Neural cell (in vitro differentiated cells): Measurements from ENCODE around the gene TAF8. TPM values are rescaled to one million over a fixed set of nuclear protein-coding genes. Genes with fewer than 3 reads are reported as not detected.

Experiments used
- H2AFZ ChIP-seq: fragments of 200-600, 300-800 bp; sonication (generic), shearing (Covaris generic); 2 replicates; pipeline ENCODE4 v1.6.0; 2014; ENCODE audit warnings: low read depth, mild to moderate bottlenecking, antibody characterized with exemption, low read length, moderate library complexity
- H3F3A ChIP-seq: fragments of 200-600 bp; shearing (Covaris generic); 2 replicates; pipeline ENCODE4 v1.6.1; 2016; ENCODE audit warnings: mild to moderate bottlenecking, moderate library complexity, mixed read lengths, antibody characterized with exemption, low read length; ENCODE audit not compliant: insufficient read depth, poor library complexity, severe bottlenecking
- H3K27ac ChIP-seq: fragments of 200-600, 300-800 bp; sonication (generic), shearing (Covaris generic); 2 replicates; pipeline ENCODE4 v1.5.1; 2014; ENCODE audit warnings: mild to moderate bottlenecking, low read length, moderate library complexity
- H3K27me3 ChIP-seq: fragments of 300-800, 200-600 bp; sonication (generic), shearing (Covaris generic); 2 replicates; pipeline ENCODE4 v1.6.0; 2014; ENCODE audit warnings: mild to moderate bottlenecking, low read depth, low read length, moderate library complexity; ENCODE audit not compliant: insufficient read depth
- H3K36me3 ChIP-seq: fragments of 300-800, 200-600 bp; sonication (generic), shearing (Covaris generic); 2 replicates; pipeline ENCODE4 v1.5.1; 2014; ENCODE audit warnings: mild to moderate bottlenecking, antibody characterized with exemption, low read length, moderate library complexity; ENCODE audit not compliant: insufficient read depth
- H3K4me2 ChIP-seq: fragments of 300-800, 200-600 bp; sonication (generic), shearing (Covaris generic); 2 replicates; pipeline ENCODE4 v1.6.0; 2014; ENCODE audit warnings: mild to moderate bottlenecking, low read length
- H3K4me3 ChIP-seq: fragments of 300-800, 200-600 bp; sonication (generic), shearing (Covaris generic); 2 replicates; pipeline ENCODE4 v1.5.1; 2014; ENCODE audit warnings: mild to moderate bottlenecking, low read length, moderate library complexity
- H3K79me2 ChIP-seq: fragments of 200-600 bp; shearing (Covaris generic); replicated peaks from 2 replicates; pipeline ENCODE4 v1.6.0; 2014; ENCODE audit warnings: mild to moderate bottlenecking, low read length, moderate library complexity; ENCODE audit not compliant: insufficient read depth
- H3K9ac ChIP-seq: fragments of 300-800, 200-600 bp; sonication (generic), shearing (Covaris generic); 2 replicates; pipeline ENCODE4 v1.6.1; 2016; ENCODE audit warnings: mild to moderate bottlenecking, low read length, mixed read lengths
- H3K9me2 ChIP-seq: fragments of 200-600 bp; shearing (Covaris generic); 2 replicates; pipeline ENCODE4 v1.6.1; 2016; ENCODE audit warnings: mild to moderate bottlenecking, low read length, mixed read lengths; ENCODE audit not compliant: insufficient read depth
- H3K9me3 ChIP-seq: fragments of 200-600, 300-800 bp; sonication (generic), shearing (Covaris generic); 2 replicates; pipeline ENCODE4 v1.6.1; 2016; ENCODE audit warnings: mild to moderate bottlenecking, mixed run types, low read length, moderate library complexity, mixed read lengths
- H4K20me1 ChIP-seq: fragments of 200-600 bp; shearing (Covaris generic); 2 replicates; pipeline ENCODE4 v1.6.1; 2016; ENCODE audit warnings: mild to moderate bottlenecking, mixed run types; ENCODE audit not compliant: insufficient read depth
- EP300 ChIP-seq: fragments of 450-650 bp; conservative IDR thresholded peaks from 2 replicates; pipeline ENCODE4 v1.6.1; 2014; ENCODE audit warnings: antibody characterized with exemption, mild to moderate bottlenecking, moderate library complexity; ENCODE audit not compliant: poor library complexity, severe bottlenecking
- EZH2 ChIP-seq: fragments of 200-600, 300-800 bp; shearing (Covaris generic), sonication (generic); IDR thresholded peaks from 2 replicates; pipeline ENCODE4 v1.6.1; 2014; ENCODE audit warnings: antibody characterized with exemption, low read length, borderline replicate concordance, mild to moderate bottlenecking; ENCODE audit not compliant: insufficient read depth, poor library complexity, severe bottlenecking
- MXI1 ChIP-seq: fragments of 450-650 bp; conservative IDR thresholded peaks from 2 replicates; pipeline ENCODE4 v1.6.1; 2014; ENCODE audit warnings: antibody characterized with exemption, mild to moderate bottlenecking; ENCODE audit not compliant: poor library complexity, severe bottlenecking
- POLR2AphosphoS5 ChIP-seq: IDR thresholded peaks from 2 replicates; pipeline ENCODE4 v1.6.1; 2012
- RAD21 ChIP-seq: fragments of 450-650 bp; conservative IDR thresholded peaks from 2 replicates; pipeline ENCODE4 v1.6.1; 2014; ENCODE audit warnings: antibody characterized with exemption, mild to moderate bottlenecking, moderate library complexity
- SMC3 ChIP-seq: fragments of 450-650 bp; conservative IDR thresholded peaks from 2 replicates; pipeline ENCODE4 v1.6.1; 2014; ENCODE audit warnings: antibody characterized with exemption, mild to moderate bottlenecking, moderate library complexity; ENCODE audit not compliant: poor library complexity
- TAF1 ChIP-seq: IDR thresholded peaks from 2 replicates; pipeline ENCODE4 v1.6.1; 2012; ENCODE audit warnings: low read depth
- polyA plus RNA-seq: library from polyadenylated mRNA; depleted of rRNA; stranded (reverse); fragments of >200 nt; gene quantifications from 2 replicates; pipeline ENCODE4 v1.2.3, GENCODE V29; 2014
- TF ChIP-seq, protein P1 (sequence below): fragments of 450-650 bp; IDR thresholded peaks from 2 replicates; pipeline ENCODE4 v1.5.1; 2014; ENCODE audit warnings: antibody characterized with exemption, mild to moderate bottlenecking, moderate library complexity; ENCODE audit not compliant: poor library complexity, severe bottlenecking
- TF ChIP-seq, protein P2 (sequence below): IDR thresholded peaks from 2 replicates; pipeline ENCODE4 v1.6.1; 2012; ENCODE audit warnings: borderline replicate concordance

The TAF8 gene
- polyA plus RNA-seq, 1 donor from 2014 or later: 5.1 TPM

DNA sequence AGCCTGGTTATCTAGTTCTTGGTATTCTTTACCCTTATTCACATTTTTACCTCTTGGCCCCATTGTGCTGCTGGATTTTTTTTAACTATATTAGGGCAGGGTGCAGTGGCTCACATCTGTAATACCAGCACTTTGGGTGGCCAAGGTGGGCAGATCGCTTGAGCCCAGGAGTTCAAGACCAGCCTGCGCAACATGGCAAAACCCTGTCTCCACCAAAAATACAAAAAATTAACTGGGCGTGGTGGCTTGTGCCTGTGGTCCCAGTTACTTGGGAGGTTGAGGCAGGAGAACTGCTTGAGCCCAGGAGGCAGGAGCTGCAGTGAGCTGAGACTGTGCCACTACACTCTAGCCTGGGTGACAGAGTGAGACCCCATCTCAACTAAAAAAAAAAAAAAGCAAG is 12.2 kb upstream of the TAF8 start:
- H3K9me3 ChIP-seq: no peaks in the 10 kb centered on the region

GRCh38 chr6:42038811-42039408 is 11.4 kb upstream of the TAF8 start:
- Histone ChIP-seq H3K4me3 (no peak overlapping the region), H3K79me2 (no peaks in the 10 kb centered on the region), H3K4me2 (no peak overlapping the region), H3K9me2 (no peaks in the 10 kb centered on the region), H3K9ac (no peak overlapping the region), H2AFZ (no peak overlapping the region), H3K27ac (no peak overlapping the region), H3K9me3 (no peaks in the 10 kb centered on the region), H4K20me1 (no peaks in the 10 kb centered on the region), H3K36me3 (no peaks in the 10 kb centered on the region), H3F3A (no peaks in the 10 kb centered on the region), H3K27me3 (no peaks in the 10 kb centered on the region)
- TF ChIP-seq RAD21: no peak
- no peak for TF ChIP-seq POLR2AphosphoS5
- TF ChIP-seq, protein P1, sequence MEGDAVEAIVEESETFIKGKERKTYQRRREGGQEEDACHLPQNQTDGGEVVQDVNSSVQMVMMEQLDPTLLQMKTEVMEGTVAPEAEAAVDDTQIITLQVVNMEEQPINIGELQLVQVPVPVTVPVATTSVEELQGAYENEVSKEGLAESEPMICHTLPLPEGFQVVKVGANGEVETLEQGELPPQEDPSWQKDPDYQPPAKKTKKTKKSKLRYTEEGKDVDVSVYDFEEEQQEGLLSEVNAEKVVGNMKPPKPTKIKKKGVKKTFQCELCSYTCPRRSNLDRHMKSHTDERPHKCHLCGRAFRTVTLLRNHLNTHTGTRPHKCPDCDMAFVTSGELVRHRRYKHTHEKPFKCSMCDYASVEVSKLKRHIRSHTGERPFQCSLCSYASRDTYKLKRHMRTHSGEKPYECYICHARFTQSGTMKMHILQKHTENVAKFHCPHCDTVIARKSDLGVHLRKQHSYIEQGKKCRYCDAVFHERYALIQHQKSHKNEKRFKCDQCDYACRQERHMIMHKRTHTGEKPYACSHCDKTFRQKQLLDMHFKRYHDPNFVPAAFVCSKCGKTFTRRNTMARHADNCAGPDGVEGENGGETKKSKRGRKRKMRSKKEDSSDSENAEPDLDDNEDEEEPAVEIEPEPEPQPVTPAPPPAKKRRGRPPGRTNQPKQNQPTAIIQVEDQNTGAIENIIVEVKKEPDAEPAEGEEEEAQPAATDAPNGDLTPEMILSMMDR: no peak
- TF ChIP-seq TAF1: no peak
- TF ChIP-seq MXI1: no peak
- no peak for TF ChIP-seq EP300
- TF ChIP-seq SMC3: no peak
- TF ChIP-seq EZH2: no peak
- TF ChIP-seq, protein P2, sequence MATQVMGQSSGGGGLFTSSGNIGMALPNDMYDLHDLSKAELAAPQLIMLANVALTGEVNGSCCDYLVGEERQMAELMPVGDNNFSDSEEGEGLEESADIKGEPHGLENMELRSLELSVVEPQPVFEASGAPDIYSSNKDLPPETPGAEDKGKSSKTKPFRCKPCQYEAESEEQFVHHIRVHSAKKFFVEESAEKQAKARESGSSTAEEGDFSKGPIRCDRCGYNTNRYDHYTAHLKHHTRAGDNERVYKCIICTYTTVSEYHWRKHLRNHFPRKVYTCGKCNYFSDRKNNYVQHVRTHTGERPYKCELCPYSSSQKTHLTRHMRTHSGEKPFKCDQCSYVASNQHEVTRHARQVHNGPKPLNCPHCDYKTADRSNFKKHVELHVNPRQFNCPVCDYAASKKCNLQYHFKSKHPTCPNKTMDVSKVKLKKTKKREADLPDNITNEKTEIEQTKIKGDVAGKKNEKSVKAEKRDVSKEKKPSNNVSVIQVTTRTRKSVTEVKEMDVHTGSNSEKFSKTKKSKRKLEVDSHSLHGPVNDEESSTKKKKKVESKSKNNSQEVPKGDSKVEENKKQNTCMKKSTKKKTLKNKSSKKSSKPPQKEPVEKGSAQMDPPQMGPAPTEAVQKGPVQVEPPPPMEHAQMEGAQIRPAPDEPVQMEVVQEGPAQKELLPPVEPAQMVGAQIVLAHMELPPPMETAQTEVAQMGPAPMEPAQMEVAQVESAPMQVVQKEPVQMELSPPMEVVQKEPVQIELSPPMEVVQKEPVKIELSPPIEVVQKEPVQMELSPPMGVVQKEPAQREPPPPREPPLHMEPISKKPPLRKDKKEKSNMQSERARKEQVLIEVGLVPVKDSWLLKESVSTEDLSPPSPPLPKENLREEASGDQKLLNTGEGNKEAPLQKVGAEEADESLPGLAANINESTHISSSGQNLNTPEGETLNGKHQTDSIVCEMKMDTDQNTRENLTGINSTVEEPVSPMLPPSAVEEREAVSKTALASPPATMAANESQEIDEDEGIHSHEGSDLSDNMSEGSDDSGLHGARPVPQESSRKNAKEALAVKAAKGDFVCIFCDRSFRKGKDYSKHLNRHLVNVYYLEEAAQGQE: no peak

More for the DNA sequence above, 12.2 kb upstream of the TAF8 start:
- Histone ChIP-seq H3K4me2 (no peak overlapping the region), H3K27ac (no peak overlapping the region), H4K20me1 (no peaks in the 10 kb centered on the region), H2AFZ (no peak overlapping the region), H3F3A (no peaks in the 10 kb centered on the region), H3K27me3 (no peaks in the 10 kb centered on the region), H3K9ac (no peak overlapping the region), H3K36me3 (no peaks in the 10 kb centered on the region), H3K4me3 (no peak overlapping the region), H3K9me2 (no peaks in the 10 kb centered on the region), H3K79me2 (no peaks in the 10 kb centered on the region)
- TF ChIP-seq POLR2AphosphoS5 (no peak), TAF1 (no peak), SMC3 (no peak), EP300 (no peak), MXI1 (no peak), EZH2 (no peak), RAD21 (no peak)
- TF ChIP-seq, protein P1: no peak
- TF ChIP-seq, protein P2: no peak
